ENCODE data around the gene ZNF787.

The ZNF787 gene

DNA sequence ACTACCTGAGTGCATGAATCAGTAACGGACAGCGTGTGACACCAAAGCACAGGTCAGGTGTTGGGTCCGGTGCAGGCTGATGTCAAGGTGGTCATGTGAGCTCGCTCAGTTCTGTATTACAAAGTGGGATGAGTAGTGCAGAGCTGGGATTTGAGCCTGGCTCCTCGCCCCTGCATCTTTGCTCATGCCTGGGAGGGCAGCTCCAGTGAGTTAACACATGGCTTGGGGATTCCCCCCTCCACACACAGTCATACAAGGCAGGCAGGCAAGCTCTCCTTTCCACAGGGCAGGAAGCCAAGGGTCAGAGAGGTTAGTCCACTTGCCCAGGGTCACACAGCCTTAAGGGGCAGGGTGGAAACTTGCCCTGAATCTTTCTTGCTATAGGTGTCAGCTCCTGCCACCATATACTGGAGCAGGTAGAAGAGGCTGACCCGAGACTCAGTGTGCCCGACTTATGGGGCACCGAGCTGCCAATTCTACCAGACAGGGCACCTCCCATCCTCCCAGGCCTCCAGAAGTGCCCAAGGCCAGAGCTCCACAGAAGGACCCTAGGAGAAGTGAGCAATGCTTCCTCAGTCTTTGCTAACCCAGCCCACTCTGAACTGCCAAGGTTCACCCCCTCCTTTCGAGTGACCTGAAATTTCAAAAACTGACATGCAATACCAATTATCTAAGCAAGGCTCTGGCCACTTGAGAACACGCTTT lies 35.4 kb downstream of the ZNF787 start:
- Histone ChIP-seq H3K36me3 (ENCODE audit: low read length) (no peaks in the 10 kb centered on the region), H3F3A (ENCODE audit: insufficient read depth) (no peaks in the 10 kb centered on the region), H3K27ac (ENCODE audit: low read depth, low read length) (no peak overlapping the region), H3K4me3 (ENCODE audit: insufficient read depth, low read length, poor library complexity, severe bottlenecking) (no peak overlapping the region), H3K9ac (ENCODE audit: low read length) (no peak overlapping the region), H3K79me2 (ENCODE audit: insufficient read depth, low read length) (no peaks in the 10 kb centered on the region), H3K4me2 (ENCODE audit: low read depth, low read length, poor library complexity, severe bottlenecking) (no peak overlapping the region), H3K27me3 (ENCODE audit: low read length) (no peaks in the 10 kb centered on the region), H4K20me1 (ENCODE audit: low read depth, low read length) (no peaks in the 10 kb centered on the region), H2AFZ (ENCODE audit: low read depth, low read length, severe bottlenecking) (no peak overlapping the region), H3K9me2 (replicated peaks; ENCODE audit: insufficient read depth, low read length) (no peaks in the 10 kb centered on the region), H3K9me3 (ENCODE audit: insufficient read depth, low read length) (no peaks in the 10 kb centered on the region)
- TF ChIP-seq, protein P1, sequence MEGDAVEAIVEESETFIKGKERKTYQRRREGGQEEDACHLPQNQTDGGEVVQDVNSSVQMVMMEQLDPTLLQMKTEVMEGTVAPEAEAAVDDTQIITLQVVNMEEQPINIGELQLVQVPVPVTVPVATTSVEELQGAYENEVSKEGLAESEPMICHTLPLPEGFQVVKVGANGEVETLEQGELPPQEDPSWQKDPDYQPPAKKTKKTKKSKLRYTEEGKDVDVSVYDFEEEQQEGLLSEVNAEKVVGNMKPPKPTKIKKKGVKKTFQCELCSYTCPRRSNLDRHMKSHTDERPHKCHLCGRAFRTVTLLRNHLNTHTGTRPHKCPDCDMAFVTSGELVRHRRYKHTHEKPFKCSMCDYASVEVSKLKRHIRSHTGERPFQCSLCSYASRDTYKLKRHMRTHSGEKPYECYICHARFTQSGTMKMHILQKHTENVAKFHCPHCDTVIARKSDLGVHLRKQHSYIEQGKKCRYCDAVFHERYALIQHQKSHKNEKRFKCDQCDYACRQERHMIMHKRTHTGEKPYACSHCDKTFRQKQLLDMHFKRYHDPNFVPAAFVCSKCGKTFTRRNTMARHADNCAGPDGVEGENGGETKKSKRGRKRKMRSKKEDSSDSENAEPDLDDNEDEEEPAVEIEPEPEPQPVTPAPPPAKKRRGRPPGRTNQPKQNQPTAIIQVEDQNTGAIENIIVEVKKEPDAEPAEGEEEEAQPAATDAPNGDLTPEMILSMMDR (IDR thresholded peaks at IDR 0.05; ENCODE audit: insufficient read depth, low read length, poor library complexity, severe bottlenecking), result no peak
- TF ChIP-seq EZH2phosphoT487 (conservative IDR thresholded peaks at IDR 0.05; ENCODE audit: low read length), result no peak

DNA sequence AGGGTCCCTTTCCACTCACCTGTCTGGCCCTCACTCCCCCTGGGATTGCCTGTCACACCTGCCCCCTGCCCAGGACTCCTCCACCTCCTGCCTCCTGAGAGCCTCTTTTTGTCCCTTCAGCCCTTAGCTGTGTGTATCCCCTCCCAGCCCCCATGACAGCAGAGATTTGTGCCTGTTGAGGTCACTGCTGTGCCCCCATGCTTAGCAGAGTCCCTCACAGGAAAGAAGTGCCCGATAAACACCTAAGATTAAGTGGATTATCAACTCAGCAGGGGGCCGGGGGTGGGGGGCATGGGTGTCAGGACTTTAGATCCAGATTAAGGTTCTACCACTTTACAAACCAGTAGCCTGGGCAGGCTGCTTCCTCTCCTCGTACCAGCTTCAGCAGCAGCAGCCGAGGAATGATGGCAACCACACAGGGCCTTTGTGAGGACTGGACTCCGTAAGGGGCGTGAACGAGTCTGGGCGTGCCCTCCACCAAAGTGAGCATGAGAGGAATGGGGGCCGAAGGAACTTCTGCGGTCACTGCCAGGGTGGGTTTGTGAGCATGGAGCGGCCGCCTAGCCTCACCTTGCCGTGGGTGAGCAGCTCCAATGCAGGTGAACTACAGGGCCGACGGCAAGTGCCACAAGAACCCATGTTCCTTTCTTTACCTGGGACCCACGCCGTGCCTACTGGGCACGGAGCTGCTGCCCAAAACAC lies 36.1 kb downstream of the ZNF787 start:
- H3K27me3 ChIP-seq (ENCODE audit: low read length), result no peaks in the 10 kb centered on the region
- no peak overlapping the region for H3K4me3 ChIP-seq (ENCODE audit: insufficient read depth, low read length, poor library complexity, severe bottlenecking)
- no peaks in the 10 kb centered on the region for H3K36me3 ChIP-seq (ENCODE audit: low read length)
- H3F3A ChIP-seq (ENCODE audit: insufficient read depth), result no peaks in the 10 kb centered on the region
- no peak overlapping the region for H3K9ac ChIP-seq (ENCODE audit: low read length)
- no peaks in the 10 kb centered on the region for H4K20me1 ChIP-seq (ENCODE audit: low read depth, low read length)
- no peak overlapping the region for H3K27ac ChIP-seq (ENCODE audit: low read depth, low read length)
- no peak overlapping the region for H3K4me2 ChIP-seq (ENCODE audit: low read depth, low read length, poor library complexity, severe bottlenecking)
- H3K79me2 ChIP-seq (ENCODE audit: insufficient read depth, low read length), result no peaks in the 10 kb centered on the region
- TF ChIP-seq, protein P1 (IDR thresholded peaks at IDR 0.05; ENCODE audit: insufficient read depth, low read length, poor library complexity, severe bottlenecking), result no peak
- TF ChIP-seq EZH2phosphoT487 (conservative IDR thresholded peaks at IDR 0.05; ENCODE audit: low read length), result no peak
- no peaks in the 10 kb centered on the region for H3K9me3 ChIP-seq (ENCODE audit: insufficient read depth, low read length)
- H3K9me2 ChIP-seq (replicated peaks; ENCODE audit: insufficient read depth, low read length), result no peaks in the 10 kb centered on the region
- H2AFZ ChIP-seq (ENCODE audit: low read depth, low read length, severe bottlenecking), result no peak overlapping the region

DNA sequence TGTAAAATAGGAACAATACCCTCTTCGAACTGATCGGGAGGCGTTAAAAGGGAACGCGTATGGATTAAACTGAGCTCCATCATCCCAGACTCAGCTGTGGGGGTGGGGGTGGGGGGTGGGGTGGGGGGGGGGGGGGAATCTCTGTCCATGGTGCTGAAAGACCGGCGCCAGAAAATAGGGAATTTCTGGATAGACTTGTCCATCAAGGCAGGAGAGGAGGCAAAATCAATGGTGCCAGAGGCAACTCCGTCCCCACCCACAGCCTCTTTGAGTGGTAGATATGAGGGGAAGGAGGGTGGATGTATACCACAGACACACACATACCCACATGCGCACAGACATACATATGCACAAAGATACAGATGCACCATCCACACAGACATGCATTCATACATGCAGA lies 37.4 kb downstream of the ZNF787 start:
- Histone ChIP-seq H3K9me3 (ENCODE audit: insufficient read depth, low read length) (no peaks in the 10 kb centered on the region), H3K4me2 (ENCODE audit: low read depth, low read length, poor library complexity, severe bottlenecking) (no peak overlapping the region), H3K36me3 (ENCODE audit: low read length) (no peaks in the 10 kb centered on the region), H4K20me1 (ENCODE audit: low read depth, low read length) (no peaks in the 10 kb centered on the region), H3K27ac (ENCODE audit: low read depth, low read length) (no peak overlapping the region), H3K9ac (ENCODE audit: low read length) (no peak overlapping the region), H3K27me3 (ENCODE audit: low read length) (no peaks in the 10 kb centered on the region), H2AFZ (ENCODE audit: low read depth, low read length, severe bottlenecking) (no peak overlapping the region), H3F3A (ENCODE audit: insufficient read depth) (no peaks in the 10 kb centered on the region), H3K4me3 (ENCODE audit: insufficient read depth, low read length, poor library complexity, severe bottlenecking) (no peak overlapping the region), H3K79me2 (ENCODE audit: insufficient read depth, low read length) (no peaks in the 10 kb centered on the region), H3K9me2 (replicated peaks; ENCODE audit: insufficient read depth, low read length) (no peaks in the 10 kb centered on the region)
- TF ChIP-seq, protein P1 (IDR thresholded peaks at IDR 0.05; ENCODE audit: insufficient read depth, low read length, poor library complexity, severe bottlenecking), result no peak
- TF ChIP-seq EZH2phosphoT487 (conservative IDR thresholded peaks at IDR 0.05; ENCODE audit: low read length), result no peak
